Nephron (organoid): ENCODE results near the gene CTDNEP1.

ENCODE experiments used
- H3K27ac Mint-ChIP-seq, 3 experiments: 2 replicates each; pipeline ENCODE4 v1.8.0; 2020; ENCODE audit warnings: mixed read lengths in 3 of 3, mild to moderate bottlenecking in 2 of 3, moderate library complexity in 1 of 3
- H3K27me3 Mint-ChIP-seq: 2 replicates; pipeline ENCODE4 v1.8.0; 2021; ENCODE audit warnings: low read depth, mild to moderate bottlenecking, moderate library complexity, mixed read lengths
- H3K36me3 Mint-ChIP-seq: 2 replicates; pipeline ENCODE4 v1.8.0; 2020; ENCODE audit warnings: low read depth, mixed read lengths
- H3K4me1 Mint-ChIP-seq: 2 replicates; pipeline ENCODE4 v1.8.0; 2020; ENCODE audit warnings: mixed read lengths
- H3K4me3 Mint-ChIP-seq, 3 experiments: 2 replicates each; pipeline ENCODE4 v1.8.0; 2020; ENCODE audit warnings: mild to moderate bottlenecking in 3 of 3, mixed read lengths in 3 of 3, moderate library complexity in 2 of 3
- H3K9me3 Mint-ChIP-seq: 2 replicates; pipeline ENCODE4 v1.8.0; 2020; ENCODE audit warnings: mixed read lengths
- CTCF ChIP-seq, 3 experiments: fragments of 200-600 bp; sonication (generic); IDR thresholded peaks; one replicate each; pipeline ENCODE4 v1.5.0; 2021; ENCODE audit warnings: antibody characterized with exemption in 3 of 3; ENCODE audit not compliant: unreplicated experiment in 3 of 3

The CTDNEP1 gene

GRCh38 chr17:7217113-7217987 lies 34.2 kb downstream of the CTDNEP1 start:
- H3K36me3 Mint-ChIP-seq = peaks cover 8% of the 10 kb centered on the region
- H3K4me1 Mint-ChIP-seq = peaks cover 75% of the 10 kb centered on the region
- TF ChIP-seq CTCF (IDR thresholded peaks at IDR 0.05; ENCODE audit: unreplicated experiment in 3 of 3) = no peak
- peak overlapping the region; percentile 89 to 93 (median 90) for H3K4me3 Mint-ChIP-seq
- peak overlapping the region; percentile 93 to 96 (median 95) for H3K27ac Mint-ChIP-seq
- H3K9me3 Mint-ChIP-seq = no peaks in the 10 kb centered on the region
- peaks cover 4% of the 10 kb centered on the region for H3K27me3 Mint-ChIP-seq

- Mint-ChIP-seq H3K4me3 (peak overlapping the region; percentile 86 to 90 (median 89)), H3K27me3 (peaks cover 4% of the 10 kb centered on the region), H3K9me3 (no peaks in the 10 kb centered on the region), H3K4me1 (peaks cover 77% of the 10 kb centered on the region), H3K27ac (peak overlapping the region; percentile 76 to 95 (median 89)), H3K36me3 (peaks cover 5% of the 10 kb centered on the region)
- no peak for TF ChIP-seq CTCF (IDR thresholded peaks at IDR 0.05; ENCODE audit: unreplicated experiment in 3 of 3)
Observed at GRCh38 chr17:7216242-7217112, 35.1 kb downstream of the CTDNEP1 start.

GRCh38 chr17:7215652-7216180 lies 35.8 kb downstream of the CTDNEP1 start:
- TF ChIP-seq CTCF (IDR thresholded peaks at IDR 0.05; ENCODE audit: unreplicated experiment in 3 of 3) = no peak
- Mint-ChIP-seq H3K27me3 (peaks cover 4% of the 10 kb centered on the region), H3K4me1 (peaks cover 70% of the 10 kb centered on the region), H3K4me3 (peak overlapping the region; percentile 86 to 90 (median 89)), H3K9me3 (no peaks in the 10 kb centered on the region), H3K27ac (peak overlapping the region; percentile 89 to 96 (median 95)), H3K36me3 (peaks cover 5% of the 10 kb centered on the region)

- peak in 1 of 3 experiments; percentile 2 for TF ChIP-seq CTCF (IDR thresholded peaks at IDR 0.05; ENCODE audit: unreplicated experiment in 3 of 3)
- H3K9me3 Mint-ChIP-seq = no peaks in the 10 kb centered on the region
- peak overlapping the region; percentile 89 to 96 (median 95) for H3K27ac Mint-ChIP-seq
- peaks cover 5% of the 10 kb centered on the region for H3K36me3 Mint-ChIP-seq
- H3K4me3 Mint-ChIP-seq = peak overlapping the region; percentile 86 to 90 (median 89)
- H3K27me3 Mint-ChIP-seq = peaks cover 4% of the 10 kb centered on the region
- H3K4me1 Mint-ChIP-seq = peaks cover 69% of the 10 kb centered on the region
Observed at GRCh38 chr17:7215136-7215638, 36.3 kb downstream of the CTDNEP1 start.

- Mint-ChIP-seq H3K36me3 (peaks cover 5% of the 10 kb centered on the region), H3K9me3 (no peaks in the 10 kb centered on the region), H3K4me3 (peak overlapping the region; percentile 86 to 90 (median 89)), H3K27me3 (peaks cover 4% of the 10 kb centered on the region), H3K27ac (peak overlapping the region; percentile 89 to 96 (median 95)), H3K4me1 (peaks cover 70% of the 10 kb centered on the region)
- peak; percentile 49 to 67 (median 54) for TF ChIP-seq CTCF (IDR thresholded peaks at IDR 0.05; ENCODE audit: unreplicated experiment in 3 of 3)
Observed at GRCh38 chr17:7214300-7215135, 37.0 kb downstream of the CTDNEP1 start.
